Thoracic aorta (tissue), 2 donors: ENCODE data around the gene TBL1XR1. TPM values are rescaled to one million over a fixed set of nuclear protein-coding genes. Genes with fewer than 3 reads are reported as not detected.

Source experiments
- ATAC-seq: fragments of 150-250 bp; one replicate; pipeline ENCODE4 v1.8.0; 2017; ENCODE audit warnings: low read depth; ENCODE audit not compliant: insufficient number of reproducible peaks, low FRiP score
- DNase-seq: peaks from one replicate; pipeline ENCODE4 v3.0.0-alpha.2; 2020; ENCODE audit warnings: low spot score
- H3K27ac ChIP-seq, 2 donors: fragments of 200-600 bp; sonication (generic); 1 replicate in 1 of 2; 2 replicates in 1 of 2; pipeline ENCODE4 v1.5.1; 2016; ENCODE audit warnings: mild to moderate bottlenecking in 2 of 2, moderate library complexity in 2 of 2
- H3K27me3 ChIP-seq: fragments of 200-600 bp; sonication (generic); replicated peaks from 2 replicates; pipeline ENCODE4 v1.6.0; 2016; ENCODE audit warnings: mild to moderate bottlenecking; ENCODE audit not compliant: insufficient read depth
- H3K36me3 ChIP-seq: fragments of 200-600 bp; sonication (generic); one replicate; pipeline ENCODE4 v1.5.1; 2016
- H3K4me1 ChIP-seq, 2 donors: fragments of 200-600 bp; sonication (generic); 1 replicate in 1 of 2; 2 replicates in 1 of 2; pipeline versions ENCODE4 v1.5.1 to v1.6.0; 2016; ENCODE audit warnings: low read depth in 2 of 2, mild to moderate bottlenecking in 1 of 2; ENCODE audit not compliant: control insufficient read depth in 1 of 2
- H3K4me3 ChIP-seq: fragments of 200-600 bp; sonication (generic); 2 replicates; pipeline ENCODE4 v1.5.1; 2016; ENCODE audit warnings: mild to moderate bottlenecking
- H3K9me3 ChIP-seq: fragments of 200-600 bp; sonication (generic); 2 replicates; pipeline ENCODE4 v1.5.1; 2016
- total RNA-seq, 2 donors: library from RNA; depleted of rRNA; stranded (reverse); fragments of >200 nt; gene quantifications; one replicate each; pipeline versions ENCODE4 v1.1.0 to v1.2.3, GENCODE V29; 2016
- TF ChIP-seq, protein P1 (sequence below): fragments of 200-600 bp; sonication (generic); IDR thresholded peaks from one replicate; pipeline ENCODE4 v1.5.1; 2019; ENCODE audit warnings: antibody characterized with exemption

TBL1XR1 gene
- total RNA-seq, 2 donors from 2014 or later, result 67.0 to 109 TPM

DNA sequence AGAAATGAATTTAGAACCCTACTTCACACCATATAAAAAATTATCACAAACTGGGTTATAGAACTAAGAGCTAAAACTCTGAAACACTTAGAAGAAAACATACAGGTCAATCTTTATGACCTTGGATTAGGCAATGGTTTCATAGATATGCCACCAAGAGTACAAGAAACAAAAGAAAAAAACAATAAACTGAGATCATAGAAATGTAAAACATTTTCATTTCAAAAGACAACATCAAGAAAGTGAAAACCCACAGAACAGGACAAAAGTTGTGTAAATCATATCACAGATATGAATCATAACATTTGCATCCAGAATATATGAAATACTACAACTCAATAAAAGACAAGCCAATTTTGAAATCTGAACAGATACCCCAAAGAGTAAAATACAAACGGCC is 72.4 kb downstream of the TBL1XR1 start:
- no peaks in the 10 kb centered on the region for H3K36me3 ChIP-seq
- TF ChIP-seq, protein P1, sequence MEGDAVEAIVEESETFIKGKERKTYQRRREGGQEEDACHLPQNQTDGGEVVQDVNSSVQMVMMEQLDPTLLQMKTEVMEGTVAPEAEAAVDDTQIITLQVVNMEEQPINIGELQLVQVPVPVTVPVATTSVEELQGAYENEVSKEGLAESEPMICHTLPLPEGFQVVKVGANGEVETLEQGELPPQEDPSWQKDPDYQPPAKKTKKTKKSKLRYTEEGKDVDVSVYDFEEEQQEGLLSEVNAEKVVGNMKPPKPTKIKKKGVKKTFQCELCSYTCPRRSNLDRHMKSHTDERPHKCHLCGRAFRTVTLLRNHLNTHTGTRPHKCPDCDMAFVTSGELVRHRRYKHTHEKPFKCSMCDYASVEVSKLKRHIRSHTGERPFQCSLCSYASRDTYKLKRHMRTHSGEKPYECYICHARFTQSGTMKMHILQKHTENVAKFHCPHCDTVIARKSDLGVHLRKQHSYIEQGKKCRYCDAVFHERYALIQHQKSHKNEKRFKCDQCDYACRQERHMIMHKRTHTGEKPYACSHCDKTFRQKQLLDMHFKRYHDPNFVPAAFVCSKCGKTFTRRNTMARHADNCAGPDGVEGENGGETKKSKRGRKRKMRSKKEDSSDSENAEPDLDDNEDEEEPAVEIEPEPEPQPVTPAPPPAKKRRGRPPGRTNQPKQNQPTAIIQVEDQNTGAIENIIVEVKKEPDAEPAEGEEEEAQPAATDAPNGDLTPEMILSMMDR, result no peak
- DNase-seq, result no peak
- ATAC-seq, result no peak
- H3K9me3 ChIP-seq, result no peaks in the 10 kb centered on the region
- H3K4me3 ChIP-seq, result no peak overlapping the region
- no peaks in the 10 kb centered on the region for H3K27me3 ChIP-seq
- H3K27ac ChIP-seq, result no peak overlapping the region
- H3K4me1 ChIP-seq, result peaks cover 29 to 87% of the 10 kb centered on the region in 2 donors

DNA sequence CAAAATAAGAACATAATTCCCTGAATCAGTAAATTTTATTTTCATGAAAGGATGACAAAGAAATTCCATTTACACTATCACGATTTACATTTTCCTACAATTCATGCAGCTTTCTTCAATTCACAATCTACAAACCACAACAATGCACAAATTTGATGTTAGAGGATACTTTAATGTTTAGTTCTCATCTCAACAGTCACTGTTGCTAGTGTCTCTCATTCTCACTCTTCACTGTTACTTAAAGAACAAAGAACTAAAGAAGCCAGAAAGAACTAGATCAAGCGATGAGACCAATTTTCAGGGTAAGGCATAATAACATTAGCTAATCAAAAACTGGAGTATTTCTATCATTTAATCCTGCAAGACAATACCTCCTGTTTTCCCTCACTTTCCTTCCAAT is 73.5 kb downstream of the TBL1XR1 start:
- H3K27me3 ChIP-seq, result no peaks in the 10 kb centered on the region
- H3K4me1 ChIP-seq, result peaks cover 34 to 88% of the 10 kb centered on the region in 2 donors
- ATAC-seq, result no peak
- DNase-seq, result no peak
- TF ChIP-seq, protein P1, result no peak
- H3K9me3 ChIP-seq, result no peaks in the 10 kb centered on the region
- no peaks in the 10 kb centered on the region for H3K36me3 ChIP-seq
- no peak overlapping the region for H3K27ac ChIP-seq
- no peak overlapping the region for H3K4me3 ChIP-seq

DNA sequence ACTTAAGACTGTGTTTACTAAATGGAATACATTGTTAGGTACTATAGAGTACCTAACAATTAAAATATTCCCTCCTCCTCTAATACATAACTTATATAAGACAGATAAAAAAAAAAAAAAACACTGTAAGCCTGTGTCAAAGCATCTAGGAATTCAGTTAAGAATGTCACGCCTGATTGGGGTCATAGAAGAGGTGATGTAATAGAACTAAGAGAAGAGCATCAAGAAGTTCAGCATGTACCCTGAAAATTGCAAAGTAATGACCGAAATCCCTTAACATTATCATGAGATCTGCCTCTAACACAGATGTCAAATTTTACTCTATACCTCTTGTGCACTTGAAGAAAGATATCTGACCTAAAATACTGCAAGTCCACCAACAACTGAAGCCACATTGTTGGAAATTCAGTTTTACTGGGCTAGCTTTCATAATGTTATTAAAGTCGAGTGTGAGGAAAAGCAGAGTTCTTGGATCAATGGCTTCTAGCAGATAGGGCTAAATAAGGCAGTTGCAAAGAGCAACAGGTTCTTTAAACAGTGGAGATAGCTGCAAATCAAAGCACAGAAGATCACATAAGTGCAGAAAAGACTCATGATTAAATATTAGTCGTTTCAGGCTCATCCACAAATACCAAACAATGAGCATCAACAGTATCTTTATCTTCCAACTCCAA is 75.0 kb downstream of the TBL1XR1 start:
- Histone ChIP-seq H3K4me3 (no peak overlapping the region), H3K9me3 (no peaks in the 10 kb centered on the region), H3K36me3 (no peaks in the 10 kb centered on the region), H3K27me3 (no peaks in the 10 kb centered on the region), H3K4me1 (peaks cover 44 to 90% of the 10 kb centered on the region in 2 donors), H3K27ac (no peak overlapping the region)
- ATAC-seq (no peak), DNase-seq (no peak)
- TF ChIP-seq, protein P1, result no peak

DNA sequence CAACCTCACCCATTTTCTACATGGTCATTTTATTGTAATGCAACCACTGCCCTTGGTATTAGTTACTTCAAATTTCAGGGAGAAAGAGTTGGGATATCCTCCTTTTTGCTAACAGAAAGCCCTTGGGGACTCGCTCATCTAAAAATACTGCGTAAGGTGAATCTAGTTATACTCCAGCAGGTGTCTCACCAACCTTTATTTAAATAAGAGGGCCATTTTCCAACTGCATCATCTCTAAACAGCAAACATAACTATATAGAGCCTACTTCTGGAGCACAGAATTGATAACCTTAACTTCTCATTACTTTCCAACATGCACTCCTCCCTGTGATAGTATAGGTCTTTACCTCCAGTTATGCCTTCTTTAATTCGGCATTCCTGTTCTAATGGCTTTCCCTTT is 77.5 kb downstream of the TBL1XR1 start:
- no peak for ATAC-seq
- TF ChIP-seq, protein P1, result no peak
- Histone ChIP-seq H3K4me3 (no peak overlapping the region), H3K27me3 (no peaks in the 10 kb centered on the region), H3K9me3 (no peaks in the 10 kb centered on the region), H3K4me1 (peaks cover 47 to 90% of the 10 kb centered on the region in 2 donors), H3K27ac (no peak overlapping the region), H3K36me3 (no peaks in the 10 kb centered on the region)
- DNase-seq, result no peak

DNA sequence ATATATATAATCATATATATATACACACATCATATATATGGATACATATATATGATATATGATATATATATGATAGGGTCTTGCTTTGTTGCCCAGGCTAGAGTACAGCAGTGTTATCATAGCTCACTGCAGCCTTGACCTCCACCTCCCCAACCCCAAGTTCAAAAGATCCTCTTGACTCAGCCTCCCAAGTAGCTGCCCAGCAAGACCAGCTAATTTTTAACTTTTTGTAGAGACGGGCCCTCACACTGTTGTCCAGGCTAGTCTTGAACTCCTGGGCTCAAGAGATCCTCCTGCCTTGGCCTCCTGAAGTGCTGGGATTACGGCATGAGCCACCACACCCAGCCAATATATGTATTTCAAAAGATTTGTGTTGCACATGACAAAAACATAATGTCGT is 83.0 kb downstream of the TBL1XR1 start:
- Histone ChIP-seq H3K4me3 (no peak overlapping the region), H3K4me1 (peaks cover 38 to 79% of the 10 kb centered on the region in 2 donors), H3K9me3 (no peaks in the 10 kb centered on the region), H3K27ac (no peak overlapping the region), H3K27me3 (no peaks in the 10 kb centered on the region), H3K36me3 (no peaks in the 10 kb centered on the region)
- DNase-seq, result no peak
- TF ChIP-seq, protein P1, result no peak
- no peak for ATAC-seq
